DND-41 (cell line): ENCODE results near the gene ERGIC3.

Source experiments
- EZH2 ChIP-seq: IDR thresholded peaks from 3 replicates; pipeline ENCODE4 v1.6.1; 2012; ENCODE audit warnings: borderline replicate concordance, low read depth, mild to moderate bottlenecking, moderate library complexity, low read length, inconsistent platforms; ENCODE audit not compliant: severe bottlenecking
- TF ChIP-seq, protein P1 (sequence below): IDR thresholded peaks from 2 replicates; pipeline ENCODE4 v1.5.1; 2012; ENCODE audit warnings: borderline replicate concordance, low read length, moderate library complexity, mild to moderate bottlenecking; ENCODE audit not compliant: poor library complexity, severe bottlenecking; ENCODE audit errors: extremely low read depth

DNA sequence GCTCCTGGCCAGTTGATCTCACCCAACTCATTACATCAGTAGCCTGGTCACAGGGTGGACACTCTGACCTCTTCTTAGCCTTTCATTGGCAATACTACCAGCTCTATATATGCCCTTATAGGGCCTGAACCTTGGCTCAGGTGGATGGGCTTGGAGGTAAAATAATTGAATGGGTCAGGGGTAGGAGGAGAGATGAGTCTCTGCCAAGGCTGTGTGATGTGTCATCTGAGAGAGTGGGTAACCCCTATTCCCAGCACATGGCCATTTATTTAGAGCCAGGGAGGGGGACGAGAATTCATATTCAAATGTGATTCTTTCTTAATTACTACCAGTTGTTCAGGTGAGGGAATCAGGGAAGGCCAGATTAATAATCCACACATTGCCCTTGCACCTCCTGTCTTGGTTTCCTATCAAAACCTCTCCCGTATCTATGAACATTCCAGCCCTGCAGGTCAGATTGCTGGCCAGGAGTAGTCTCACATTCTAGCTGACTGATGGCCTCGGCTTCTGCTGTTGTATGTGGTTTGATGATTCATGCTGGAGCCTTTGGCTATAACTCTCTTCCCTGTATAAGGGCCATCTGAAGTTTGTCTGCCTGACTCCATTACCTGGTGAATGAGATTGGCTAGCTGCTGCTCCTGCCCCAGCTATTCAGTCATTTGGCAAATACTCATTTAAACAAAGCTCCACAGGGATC lies 25.8 kb upstream of the ERGIC3 start:
- TF ChIP-seq, protein P1, sequence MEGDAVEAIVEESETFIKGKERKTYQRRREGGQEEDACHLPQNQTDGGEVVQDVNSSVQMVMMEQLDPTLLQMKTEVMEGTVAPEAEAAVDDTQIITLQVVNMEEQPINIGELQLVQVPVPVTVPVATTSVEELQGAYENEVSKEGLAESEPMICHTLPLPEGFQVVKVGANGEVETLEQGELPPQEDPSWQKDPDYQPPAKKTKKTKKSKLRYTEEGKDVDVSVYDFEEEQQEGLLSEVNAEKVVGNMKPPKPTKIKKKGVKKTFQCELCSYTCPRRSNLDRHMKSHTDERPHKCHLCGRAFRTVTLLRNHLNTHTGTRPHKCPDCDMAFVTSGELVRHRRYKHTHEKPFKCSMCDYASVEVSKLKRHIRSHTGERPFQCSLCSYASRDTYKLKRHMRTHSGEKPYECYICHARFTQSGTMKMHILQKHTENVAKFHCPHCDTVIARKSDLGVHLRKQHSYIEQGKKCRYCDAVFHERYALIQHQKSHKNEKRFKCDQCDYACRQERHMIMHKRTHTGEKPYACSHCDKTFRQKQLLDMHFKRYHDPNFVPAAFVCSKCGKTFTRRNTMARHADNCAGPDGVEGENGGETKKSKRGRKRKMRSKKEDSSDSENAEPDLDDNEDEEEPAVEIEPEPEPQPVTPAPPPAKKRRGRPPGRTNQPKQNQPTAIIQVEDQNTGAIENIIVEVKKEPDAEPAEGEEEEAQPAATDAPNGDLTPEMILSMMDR, result no peak
- no peak for TF ChIP-seq EZH2
